GM12891 (cell line): ENCODE results near the gene STRN.
"Not testable (repeated sequence)": the region's sequence is repeated elsewhere in the genome, so short reads cannot be mapped to it uniquely, and the experiment has no call there.

ENCODE experiments used
- DNase-seq: peaks from one replicate; pipeline ENCODE4 v3.0.0; 2011; ENCODE audit warnings: low spot score; ENCODE audit not compliant: insufficient read length
- FAIRE-seq: peaks from 2 replicates; lab custom pipeline; 2011; peaks lifted over from hg19 to GRCh38; lab: Jason Lieb, UNC
- PAX5 ChIP-seq: IDR thresholded peaks from 2 replicates; pipeline ENCODE4 v1.6.1; 2011; ENCODE audit warnings: low read length, moderate library complexity, mild to moderate bottlenecking; ENCODE audit not compliant: insufficient read depth, severe bottlenecking
- POLR2A ChIP-seq: IDR thresholded peaks from 2 replicates; pipeline ENCODE4 v1.6.1; 2011; ENCODE audit warnings: low read depth, low read length, control low read depth
- POLR2AphosphoS5 ChIP-seq: IDR thresholded peaks from 2 replicates; pipeline ENCODE4 v1.6.1; 2011; ENCODE audit warnings: low read depth, low read length, control low read depth
- POU2F2 ChIP-seq: IDR thresholded peaks from 2 replicates; pipeline ENCODE4 v1.6.1; 2011; ENCODE audit warnings: low read depth, mild to moderate bottlenecking, control low read depth, low read length, moderate library complexity
- SPI1 ChIP-seq: IDR thresholded peaks from 2 replicates; pipeline ENCODE4 v1.6.1; 2011; ENCODE audit warnings: low read depth, low read length, control low read depth
- TAF1 ChIP-seq: IDR thresholded peaks from 2 replicates; pipeline ENCODE4 v1.6.1; 2011; ENCODE audit warnings: low read depth, low read length, control low read depth

STRN gene

GRCh38 chr2:36964496-36965058 is 1.8 kb downstream of the STRN start:
- DNase-seq (no peak), FAIRE-seq (no peak)
- TF ChIP-seq POLR2A (no peak), POU2F2 (no peak), PAX5 (no peak), POLR2AphosphoS5 (no peak)

- TF ChIP-seq POLR2AphosphoS5 (no peak), SPI1 (no peak), POLR2A (no peak), POU2F2 (no peak), PAX5 (no peak), TAF1 (no peak)
- DNase-seq: no peak
- FAIRE-seq: no peak
Observed at GRCh38 chr2:36963734-36964133, 2.6 kb downstream of the STRN start.

GRCh38 chr2:36963106-36963505 is 3.2 kb downstream of the STRN start:
- DNase-seq (no peak), FAIRE-seq (no peak)
- TF ChIP-seq SPI1: no peak
- TF ChIP-seq POU2F2: no peak
- TF ChIP-seq POLR2A: no peak
- TF ChIP-seq TAF1: no peak
- TF ChIP-seq POLR2AphosphoS5: no peak
- TF ChIP-seq PAX5: no peak

GRCh38 chr2:36960773-36961172 is 5.6 kb downstream of the STRN start:
- no peak for TF ChIP-seq SPI1
- no peak for TF ChIP-seq POLR2A
- no peak for TF ChIP-seq POLR2AphosphoS5
- no peak for TF ChIP-seq POU2F2
- TF ChIP-seq PAX5: no peak
- TF ChIP-seq TAF1: no peak
- FAIRE-seq (no peak), DNase-seq (no peak)

GRCh38 chr2:36960005-36960675 is 6.2 kb downstream of the STRN start:
- no peak for FAIRE-seq
- no peak for DNase-seq

GRCh38 chr2:36954977-36955607 is 11.2 kb downstream of the STRN start:
- FAIRE-seq: no peak
- no peak for DNase-seq
- no peak for TF ChIP-seq TAF1
- TF ChIP-seq SPI1: no peak
- no peak for TF ChIP-seq PAX5
- TF ChIP-seq POU2F2: no peak
- no peak for TF ChIP-seq POLR2AphosphoS5

More at GRCh38 chr2:36960005-36960675, 6.2 kb downstream of the STRN start:
- no peak for TF ChIP-seq POU2F2
- no peak for TF ChIP-seq POLR2AphosphoS5
- no peak for TF ChIP-seq POLR2A
- TF ChIP-seq TAF1: no peak
- no peak for TF ChIP-seq PAX5
- TF ChIP-seq SPI1: no peak

GRCh38 chr2:36952748-36953197 is 13.6 kb downstream of the STRN start:
- DNase-seq (no peak), FAIRE-seq (no peak)
- TF ChIP-seq POU2F2 (no peak), PAX5 (no peak), TAF1 (no peak), POLR2A (no peak), POLR2AphosphoS5 (no peak)

GRCh38 chr2:36951574-36951973 is 14.8 kb downstream of the STRN start:
- FAIRE-seq (no peak), DNase-seq (no peak)
- TF ChIP-seq PAX5: no peak
- TF ChIP-seq POLR2A: no peak
- TF ChIP-seq SPI1: no peak
- no peak for TF ChIP-seq POLR2AphosphoS5
- TF ChIP-seq POU2F2: no peak
- no peak for TF ChIP-seq TAF1

- DNase-seq (no peak), FAIRE-seq (no peak)
- no peak for TF ChIP-seq SPI1
- TF ChIP-seq POLR2A: no peak
- no peak for TF ChIP-seq POU2F2
- TF ChIP-seq POLR2AphosphoS5: no peak
- no peak for TF ChIP-seq PAX5
- no peak for TF ChIP-seq TAF1
Observed at GRCh38 chr2:36951027-36951518, 15.3 kb downstream of the STRN start.

- no peak for DNase-seq
- FAIRE-seq: no peak
- TF ChIP-seq TAF1 (no peak), POU2F2 (no peak), POLR2A (no peak), POLR2AphosphoS5 (no peak), PAX5 (no peak), SPI1 (no peak)
Observed at GRCh38 chr2:36949845-36950244, 16.5 kb downstream of the STRN start.

- DNase-seq, FAIRE-seq: not testable (repeated sequence)
Observed at GRCh38 chr2:36945240-36945639, 21.1 kb downstream of the STRN start.
